Vagina (tissue), 2 donors: ENCODE data around the gene HPD.

Source experiments
- CTCF ChIP-seq, 3 experiments: fragments of 450-650 bp in 2 of 3; fragments of 200-600 bp in 1 of 3; sonication (generic) in 1 of 3; IDR thresholded peaks; one replicate each; pipeline ENCODE4 v1.5.1; 2017 to 2019; ENCODE audit warnings: antibody characterized with exemption in 3 of 3, mild to moderate bottlenecking in 2 of 3, moderate library complexity in 2 of 3
- POLR2A ChIP-seq, 2 donors: fragments of 450-650 bp; IDR thresholded peaks; one replicate each; pipeline ENCODE4 v1.6.1; 2017; ENCODE audit warnings: antibody characterized with exemption in 2 of 2, mild to moderate bottlenecking in 2 of 2, moderate library complexity in 2 of 2

DNA sequence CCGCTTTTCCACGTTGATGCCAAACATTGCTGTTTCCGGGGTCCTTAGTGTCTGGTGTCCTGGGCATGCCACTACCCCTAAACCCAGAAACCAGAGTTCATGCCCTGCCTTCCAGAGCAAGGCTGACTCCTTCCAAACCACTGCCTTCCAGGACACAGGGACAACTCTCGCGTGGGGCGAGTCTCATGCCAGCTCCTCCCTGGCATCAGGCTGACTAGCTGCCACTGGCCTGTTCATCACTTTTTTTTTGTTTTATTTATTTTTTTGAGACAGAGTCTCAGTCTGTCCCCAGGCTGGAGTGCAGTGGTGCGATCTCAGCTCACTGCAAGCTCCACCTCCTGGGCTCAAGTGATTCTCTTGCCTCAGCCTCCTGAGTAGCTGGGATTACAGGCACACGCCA lies 50.0 kb downstream of the HPD start:
- TF ChIP-seq CTCF (IDR thresholded peaks at IDR 0.05): no peak
- TF ChIP-seq POLR2A (IDR thresholded peaks at IDR 0.05): no peak
